Mesenteric fat pad (tissue), 1 donor: ENCODE measurements around the gene UNC93B1. TPM values are rescaled to one million over a fixed set of nuclear protein-coding genes. Genes with fewer than 3 reads are reported as not detected.
"Not testable (repeated sequence)": the region's sequence is repeated elsewhere in the genome, so short reads cannot be mapped to it uniquely, and the experiment has no call there.

Source experiments
- DNase-seq: peaks from one replicate; pipeline ENCODE4 v3.0.0-alpha.2; 2020; ENCODE audit warnings: low spot score
- total RNA-seq: library from RNA; stranded (reverse); fragmentation: NEBNext Ultra II Directional; extraction: Animal tissue kit (Norgen Biotek cat#: 25700); gene quantifications from one replicate; pipeline ENCODE4 v1.2.1, GENCODE V29; 2021
- donor health status: DM: yes; HTN: yes; CAD: no.

Gene UNC93B1
- total RNA-seq, 1 donor from 2014 or later, result 42.0 TPM

- not testable (repeated sequence) for DNase-seq
Observed at GRCh38 chr11:67994387-67994786, 9.5 kb downstream of the UNC93B1 start.

GRCh38 chr11:67993821-67994220 is 10.1 kb downstream of the UNC93B1 start:
- not testable (repeated sequence) for DNase-seq

GRCh38 chr11:67991347-67992121 is 12.4 kb downstream of the UNC93B1 start:
- not testable (repeated sequence) for DNase-seq

GRCh38 chr11:67990546-67991346 is 13.2 kb downstream of the UNC93B1 start:
- DNase-seq, result not testable (repeated sequence)

- DNase-seq, result peak; percentile 12
Observed at GRCh38 chr11:67985302-67985701, 18.6 kb downstream of the UNC93B1 start.

GRCh38 chr11:67983951-67984350 is 19.9 kb downstream of the UNC93B1 start:
- peak; percentile 37 for DNase-seq

- peak; percentile 39 for DNase-seq
Observed at GRCh38 chr11:67982255-67982857, 21.5 kb downstream of the UNC93B1 start.

GRCh38 chr11:67981226-67981625 is 22.7 kb downstream of the UNC93B1 start:
- DNase-seq, result peak; percentile 59

GRCh38 chr11:67978766-67979418 is 25.0 kb downstream of the UNC93B1 start:
- DNase-seq, result peak; percentile 49

- peak; percentile 64 for DNase-seq
Observed at GRCh38 chr11:67974746-67975145, 29.2 kb downstream of the UNC93B1 start.

GRCh38 chr11:67965830-67966348 is 38.0 kb downstream of the UNC93B1 start:
- DNase-seq, result not testable (repeated sequence)

- not testable (repeated sequence) for DNase-seq
Observed at GRCh38 chr11:67964746-67965145, 39.2 kb downstream of the UNC93B1 start.

- DNase-seq, result not testable (repeated sequence)
Observed at GRCh38 chr11:67963879-67964278, 40.0 kb downstream of the UNC93B1 start.

GRCh38 chr11:67963217-67963616 is 40.7 kb downstream of the UNC93B1 start:
- not testable (repeated sequence) for DNase-seq

GRCh38 chr11:67956236-67956635 is 47.7 kb downstream of the UNC93B1 start:
- DNase-seq, result not testable (repeated sequence)

- peak; percentile 95 for DNase-seq
Observed at GRCh38 chr11:67955461-67956007, 48.4 kb downstream of the UNC93B1 start.

GRCh38 chr11:67954971-67955370 is 48.9 kb downstream of the UNC93B1 start:
- DNase-seq, result not testable (repeated sequence)

GRCh38 chr11:67954251-67954650 is 49.6 kb downstream of the UNC93B1 start:
- not testable (repeated sequence) for DNase-seq

GRCh38 chr11:67950705-67951104 is 53.2 kb downstream of the UNC93B1 start:
- not testable (repeated sequence) for DNase-seq

- DNase-seq, result not testable (repeated sequence)
Observed at GRCh38 chr11:67947785-67948184, 56.1 kb downstream of the UNC93B1 start.

- DNase-seq, result not testable (repeated sequence)
Observed at GRCh38 chr11:67946403-67946802, 57.5 kb downstream of the UNC93B1 start.
